H1 (cell line): ENCODE results near the gene SCAF1. TPM values are rescaled to one million over a fixed set of nuclear protein-coding genes. Genes with fewer than 3 reads are reported as not detected.
A peak's percentile ranks its signal among the peaks of the same experiment; 100 is the strongest.

Experiments
- CTCF ChIA-PET: fragments of 300-600 bp; sonication (Branson Sonifier 250); formaldehyde crosslinking; loops from one replicate; lab custom pipeline; 2021; ENCODE audit not compliant: partially characterized antibody; lab: Charles Lee
- POLR2A ChIA-PET: fragments of 300-600 bp; sonication (Branson Sonifier 250); formaldehyde crosslinking; loops from one replicate; lab custom pipeline; 2021; ENCODE audit warnings: inconsistent platforms; ENCODE audit not compliant: partially characterized antibody; lab: Charles Lee
- DNase-seq, 2 experiments: peaks; one replicate each; pipeline versions ENCODE4 v3.0.0 to v3.0.0-alpha.2; 2010 to 2022; ENCODE audit warnings: low spot score in 2 of 2, low read depth in 1 of 2, mixed read lengths in 1 of 2
- FAIRE-seq: peaks from 2 replicates; lab custom pipeline; 2011; peaks lifted over from hg19 to GRCh38; lab: Jason Lieb, UNC
- H2AFZ ChIP-seq: 2 replicates; pipeline ENCODE4 v1.8.1; 2012; ENCODE audit warnings: low read length, inconsistent platforms
- H2AK5ac ChIP-seq: 2 replicates; pipeline ENCODE4 v1.6.1; 2013; ENCODE audit warnings: low read depth, low read length
- H2BK120ac ChIP-seq: replicated peaks from 2 replicates; pipeline ENCODE3; 2013; ENCODE audit warnings: low read depth, low read length, inconsistent platforms
- H2BK12ac ChIP-seq: 2 replicates; pipeline ENCODE4 v1.6.1; 2013; ENCODE audit warnings: low read depth, low read length
- H2BK15ac ChIP-seq: 2 replicates; pipeline ENCODE4 v1.6.1; 2013; ENCODE audit warnings: low read length
- H2BK20ac ChIP-seq: 2 replicates; pipeline ENCODE4 v1.6.1; 2013; ENCODE audit warnings: low read length
- H2BK5ac ChIP-seq: 2 replicates; pipeline ENCODE4 v1.6.1; 2013; ENCODE audit warnings: low read depth, low read length
- H3K14ac ChIP-seq: 2 replicates; pipeline ENCODE4 v1.6.1; 2013; ENCODE audit warnings: inconsistent platforms; ENCODE audit not compliant: insufficient read length
- H3K18ac ChIP-seq: 2 replicates; pipeline ENCODE4 v1.6.1; 2013; ENCODE audit warnings: low read length; ENCODE audit errors: extremely low read depth
- H3K23ac ChIP-seq: 2 replicates; pipeline ENCODE4 v1.6.1; 2013; ENCODE audit warnings: inconsistent platforms; ENCODE audit not compliant: insufficient read length
- H3K23me2 ChIP-seq: 2 replicates; pipeline ENCODE4 v1.6.1; 2013; ENCODE audit warnings: low read depth, low read length
- H3K27ac ChIP-seq: 2 replicates; pipeline ENCODE4 v1.6.1; 2011; ENCODE audit warnings: low read depth, low read length, inconsistent platforms
- H3K27me3 ChIP-seq, 4 experiments: replicated peaks in 1 of 4; 1 replicate in 1 of 4; 2 replicates in 3 of 4; pipeline versions ENCODE4 v1.6.1 to v1.8.1; 2011 to 2013; ENCODE audit warnings: low read length in 3 of 4, mild to moderate bottlenecking in 3 of 4, inconsistent platforms in 2 of 4, mixed read lengths in 2 of 4, moderate library complexity in 1 of 4; ENCODE audit not compliant: control insufficient read depth in 3 of 4, insufficient read depth in 3 of 4; ENCODE audit errors: extremely low read depth in 1 of 4
- H3K36me3 ChIP-seq, 4 experiments: 2 replicates each; pipeline versions ENCODE4 v1.6.1 to v1.8.1; 2011 to 2013; ENCODE audit warnings: mild to moderate bottlenecking in 4 of 4, low read length in 3 of 4, moderate library complexity in 2 of 4, control low read depth in 1 of 4, inconsistent platforms in 1 of 4; ENCODE audit not compliant: insufficient read depth in 4 of 4, control insufficient read depth in 2 of 4
- H3K4ac ChIP-seq: replicated peaks from 2 replicates; pipeline ENCODE3; 2013; ENCODE audit warnings: low read length, low read depth, mixed read lengths, inconsistent platforms; ENCODE audit not compliant: insufficient read length
- H3K4me1 ChIP-seq, 4 experiments: replicated peaks in 1 of 4; 1 replicate in 1 of 4; 2 replicates in 3 of 4; pipeline versions ENCODE4 v1.6.1 to v1.8.1; 2011 to 2013; ENCODE audit warnings: low read length in 3 of 4, inconsistent platforms in 2 of 4, mixed read lengths in 1 of 4; ENCODE audit not compliant: insufficient read depth in 4 of 4, control insufficient read depth in 3 of 4
- H3K4me2 ChIP-seq, 2 experiments: 2 replicates each; pipeline versions ENCODE4 v1.6.1 to v1.8.1; 2011 to 2013; ENCODE audit warnings: low read depth in 2 of 2, low read length in 2 of 2, control low read depth in 1 of 2, inconsistent platforms in 1 of 2, mild to moderate bottlenecking in 1 of 2; ENCODE audit not compliant: insufficient read depth in 1 of 2
- H3K4me3 ChIP-seq, 4 experiments: fragments of 200-600, 300-600 bp in 1 of 4; sonication (generic), shearing (Covaris generic), sonication (Bioruptor Twin) in 1 of 4; 2 replicates each; pipeline versions ENCODE4 v1.5.1 to v1.8.1; 2011 to 2016; ENCODE audit warnings: low read length in 4 of 4, low read depth in 3 of 4, control low read depth in 2 of 4, inconsistent platforms in 2 of 4, mild to moderate bottlenecking in 2 of 4, mixed read lengths in 1 of 4, moderate library complexity in 1 of 4; ENCODE audit not compliant: insufficient read depth in 2 of 4; ENCODE audit errors: extremely low read depth in 1 of 4
- H3K56ac ChIP-seq: replicated peaks from 2 replicates; pipeline ENCODE3; 2013; ENCODE audit warnings: low read depth, mild to moderate bottlenecking, mixed read lengths, low read length, inconsistent platforms; ENCODE audit not compliant: insufficient read length
- H3K79me1 ChIP-seq: 2 replicates; pipeline ENCODE4 v1.6.1; 2013; ENCODE audit warnings: low read depth, low read length, control low read depth
- H3K79me2 ChIP-seq, 2 experiments: 2 replicates each; pipeline versions ENCODE4 v1.6.1 to v1.8.1; 2012 to 2013; ENCODE audit warnings: low read length in 2 of 2, mild to moderate bottlenecking in 2 of 2, inconsistent platforms in 1 of 2; ENCODE audit not compliant: insufficient read depth in 2 of 2, control insufficient read depth in 1 of 2
- H3K9ac ChIP-seq, 4 experiments: replicated peaks in 1 of 4; 1 replicate in 1 of 4; 2 replicates in 3 of 4; pipeline versions ENCODE4 v1.6.1 to v1.8.1; 2011 to 2013; ENCODE audit warnings: low read depth in 3 of 4, low read length in 3 of 4, control low read depth in 2 of 4, mild to moderate bottlenecking in 2 of 4, moderate library complexity in 2 of 4, inconsistent platforms in 1 of 4; ENCODE audit errors: extremely low read depth in 1 of 4
- H3K9me3 ChIP-seq, 2 experiments: 2 replicates each; pipeline versions ENCODE4 v1.6.1 to v1.8.1; 2012 to 2013; ENCODE audit warnings: mild to moderate bottlenecking in 2 of 2, moderate library complexity in 2 of 2, control low read depth in 1 of 2, inconsistent platforms in 1 of 2, low read depth in 1 of 2, low read length in 1 of 2, mixed read lengths in 1 of 2; ENCODE audit not compliant: insufficient read depth in 2 of 2
- H4K20me1 ChIP-seq, 2 experiments: replicated peaks in 1 of 2; 2 replicates each; pipeline versions ENCODE3 to v1.8.1; 2011 to 2013; ENCODE audit warnings: inconsistent platforms in 2 of 2, low read length in 2 of 2, mild to moderate bottlenecking in 1 of 2; ENCODE audit not compliant: insufficient read depth in 2 of 2, control insufficient read depth in 1 of 2
- H4K5ac ChIP-seq: 2 replicates; pipeline ENCODE4 v1.6.1; 2013; ENCODE audit warnings: low read length, low read depth, mixed read lengths, inconsistent platforms; ENCODE audit not compliant: insufficient read length
- H4K8ac ChIP-seq: 2 replicates; pipeline ENCODE4 v1.8.0; 2013; ENCODE audit warnings: mild to moderate bottlenecking, moderate library complexity, low read length, inconsistent platforms; ENCODE audit not compliant: insufficient read depth; ENCODE audit errors: extremely low read depth
- H4K91ac ChIP-seq: replicated peaks from 2 replicates; pipeline ENCODE3; 2013; ENCODE audit warnings: low read length, mixed read lengths, inconsistent platforms; ENCODE audit not compliant: insufficient read length
- CTCF ChIP-seq, 3 experiments: IDR thresholded peaks; 1 replicate in 2 of 3; 2 replicates in 1 of 3; pipeline versions ENCODE4 v1.5.1 to v1.6.1; 2011; ENCODE audit warnings: low read length in 3 of 3, mild to moderate bottlenecking in 3 of 3, inconsistent platforms in 2 of 3, low read depth in 1 of 3, moderate library complexity in 1 of 3; ENCODE audit not compliant: insufficient read depth in 1 of 3; ENCODE audit errors: control extremely low read depth in 1 of 3
- USF2 ChIP-seq: IDR thresholded peaks from 2 replicates; pipeline ENCODE4 v1.6.1; 2011; ENCODE audit warnings: low read length, improper control_type of control experiment
- WGBS, 2 experiments: shearing (Covaris generic) in 1 of 2; methylation state at CpG; one replicate each; pipeline versions ENCODE4 v1.1.6 to v1.1.7; 2013 to 2015; ENCODE audit warnings: low lambda C conversion rate in 2 of 2, mixed read lengths in 2 of 2, inconsistent platforms in 1 of 2, low coverage in 1 of 2, missing lambda C conversion rate in 1 of 2; ENCODE audit not compliant: insufficient replicate concordance in 2 of 2, insufficient coverage in 1 of 2, insufficient read length in 1 of 2; ENCODE audit errors: extremely low coverage in 1 of 2, missing lambda C conversion rate in 1 of 2; 5-methylcytosine and 5-hydroxymethylcytosine counted together
- polyA plus RNA-seq, 7 experiments: library from polyadenylated mRNA; depleted of rRNA in 3 of 7; stranded (reverse) in 5 of 7; unstranded in 2 of 7; fragments of >200 nt in 5 of 7; fragments of 200-250 nt in 2 of 7; gene quantifications; 1 replicate in 5 of 7; 2 replicates in 1 of 7; 4 replicates in 1 of 7; pipeline versions ENCODE4 v1.2.1 to v1.2.3, GENCODE V29; 2011 to 2013; ENCODE audit warnings: missing spikeins in 2 of 7, mixed read lengths in 2 of 7
- total RNA-seq: library from RNA; stranded (reverse); fragmentation: NEBNext Ultra II Directional; extraction: Animal tissue kit (Norgen Biotek cat#: 25700); gene quantifications from 2 replicates; pipeline ENCODE4 v1.2.1, GENCODE V29; 2021

SCAF1 gene
- total and polyA plus RNA-seq, 2 of the 8 experiments (the other 6 are each of a cell fraction or from before 2014, with no cell fraction given): 9.7 to 81.7 TPM

GRCh38 chr19:49684983-49685553, 43.1 kb downstream of the SCAF1 start:
- Histone ChIP-seq H3K79me1 (peaks cover 14% of the 10 kb centered on the region), H3K14ac (no peak overlapping the region), H2AFZ (no peak overlapping the region), H3K27me3 (no peaks in the 10 kb centered on the region), H4K5ac (no peak overlapping the region), H4K91ac (no peak overlapping the region), H4K20me1 (peaks cover 30 to 53% of the 10 kb centered on the region in 2 experiments), H2BK5ac (no peak overlapping the region), H3K9ac (no peak overlapping the region; a peak in 2 of 7 replicates)
- POLR2A ChIA-PET: interaction anchor here (0.6 to 12.2 kb wide), 18 partner anchors 6 to 345 kb away, joined by 3 to 168 read pairs (median 4); partner anchors contain the start of genes AP2A1, NOSIP, PRMT1 and PRRG2
- FAIRE-seq: no peak
- no peak for DNase-seq
- TF ChIP-seq CTCF (IDR thresholded peaks at IDR 0.05; ENCODE audit: control extremely low read depth in 1 of 3, insufficient read depth in 1 of 3, low read depth in 1 of 3, low read length in 3 of 3) (peak in 2 of 3 experiments; percentile 2 to 8; a peak in 1 of 4 replicates), USF2 (no peak)
- TF ChIP-seq, all 59 proteins: peak for 1
- Histone ChIP-seq H2BK12ac (no peak overlapping the region), H2BK120ac (no peak overlapping the region), H2BK15ac (no peak overlapping the region), H3K56ac (no peak overlapping the region), H3K4me3 (no peak overlapping the region), H3K23ac (no peak overlapping the region), H3K9me3 (no peaks in the 10 kb centered on the region), H2AK5ac (no peak overlapping the region), H3K36me3 (peaks cover 26 to 59% (median 42%) of the 10 kb centered on the region in 4 experiments), H3K4me2 (no peak overlapping the region), H4K8ac (no peak overlapping the region), H3K18ac (no peak overlapping the region), H2BK20ac (no peak overlapping the region), H3K4me1 (peaks cover 0 to 19% (median 14%) of the 10 kb centered on the region in 4 experiments; a peak in 6 of 7 replicates), H3K27ac (no peak overlapping the region), H3K79me2 (peaks cover 1 to 27% of the 10 kb centered on the region in 2 experiments; a peak in 3 of 4 replicates), H3K23me2 (peaks cover 5% of the 10 kb centered on the region; the same call in 1 of the 2 replicates), H3K4ac (no peak overlapping the region)
- CTCF ChIA-PET: interaction anchor here (0.6 to 2.8 kb wide), 20 partner anchors 9 to 180 kb away, joined by 3 to 13 read pairs (median 4); partner anchors contain the start of gene SCAF1
- 93% methylated on average over 12 of the region's 13 CpGs; no CpG with 5 or more reads in 1 of the 2 experiments for WGBS, 2 experiments
